H9 (cell line): ENCODE data around the gene CDC25C. TPM values are rescaled to one million over a fixed set of nuclear protein-coding genes. Genes with fewer than 3 reads are reported as not detected.

Source experiments
- DNase-seq: peaks from one replicate; pipeline ENCODE4 v3.0.0-alpha.2; 2017
- H2AFZ ChIP-seq: one replicate; pipeline ENCODE4 v1.6.1; 2013; ENCODE audit warnings: mild to moderate bottlenecking, low read length, control low read depth, moderate library complexity
- H2AK5ac ChIP-seq: 2 replicates; pipeline ENCODE4 v1.6.1; 2013; ENCODE audit warnings: low read length, control low read depth, mixed read lengths; ENCODE audit not compliant: insufficient read length
- H2BK120ac ChIP-seq: one replicate; pipeline ENCODE4 v1.6.1; 2013; ENCODE audit warnings: low read depth, mild to moderate bottlenecking, low read length, control low read depth, inconsistent platforms; ENCODE audit not compliant: poor library complexity, severe bottlenecking
- H2BK12ac ChIP-seq: 2 replicates; pipeline ENCODE4 v1.6.1; 2013; ENCODE audit warnings: low read length, control low read depth, mixed read lengths, low read depth; ENCODE audit not compliant: insufficient read length
- H2BK15ac ChIP-seq: 2 replicates; pipeline ENCODE4 v1.6.1; 2013; ENCODE audit warnings: low read depth, low read length, control low read depth
- H2BK20ac ChIP-seq: one replicate; pipeline ENCODE4 v1.6.1; 2013; ENCODE audit warnings: low read depth, mild to moderate bottlenecking, low read length, control low read depth, inconsistent platforms; ENCODE audit not compliant: poor library complexity, severe bottlenecking
- H2BK5ac ChIP-seq: 2 replicates; pipeline ENCODE4 v1.6.1; 2013; ENCODE audit warnings: low read length, control low read depth, mixed read lengths; ENCODE audit not compliant: insufficient read length
- H3K14ac ChIP-seq: 2 replicates; pipeline ENCODE4 v1.6.1; 2013; ENCODE audit warnings: low read length, control low read depth; ENCODE audit not compliant: insufficient read depth
- H3K18ac ChIP-seq: 2 replicates; pipeline ENCODE4 v1.6.1; 2013; ENCODE audit warnings: low read depth, mild to moderate bottlenecking, mixed read lengths, low read length, control low read depth; ENCODE audit not compliant: insufficient read length
- H3K23ac ChIP-seq: 2 replicates; pipeline ENCODE4 v1.6.1; 2013; ENCODE audit warnings: low read length, control low read depth, mixed read lengths, low read depth; ENCODE audit not compliant: insufficient read length
- H3K23me2 ChIP-seq: 2 replicates; pipeline ENCODE4 v1.6.1; 2013; ENCODE audit warnings: low read depth, mild to moderate bottlenecking, mixed read lengths, low read length, control low read depth; ENCODE audit not compliant: insufficient read length, poor library complexity, severe bottlenecking
- H3K27ac ChIP-seq: 2 replicates; pipeline ENCODE4 v1.5.1; 2013; ENCODE audit warnings: low read length, control low read depth, mixed read lengths, low read depth; ENCODE audit not compliant: insufficient read length
- H3K27me3 ChIP-seq: 2 replicates; pipeline ENCODE4 v1.6.1; 2013; ENCODE audit warnings: low read length, control low read depth, inconsistent platforms; ENCODE audit not compliant: insufficient read depth
- H3K4ac ChIP-seq: 2 replicates; pipeline ENCODE4 v1.6.1; 2013; ENCODE audit warnings: low read depth, mild to moderate bottlenecking, control low read depth, inconsistent platforms, low read length, moderate library complexity
- H3K4me1 ChIP-seq: 2 replicates; pipeline ENCODE4 v1.6.1; 2013; ENCODE audit warnings: low read length, control low read depth, inconsistent platforms; ENCODE audit not compliant: insufficient read depth
- H3K4me2 ChIP-seq: 2 replicates; pipeline ENCODE4 v1.6.1; 2013; ENCODE audit warnings: low read length, control low read depth, mixed read lengths; ENCODE audit not compliant: insufficient read length, insufficient read depth
- H3K56ac ChIP-seq: 2 replicates; pipeline ENCODE4 v1.6.1; 2013; ENCODE audit warnings: low read depth, mild to moderate bottlenecking, mixed read lengths, low read length, control low read depth; ENCODE audit not compliant: insufficient read length
- H3K79me1 ChIP-seq: 2 replicates; pipeline ENCODE4 v1.6.1; 2013; ENCODE audit warnings: low read depth, mild to moderate bottlenecking, moderate library complexity, low read length, control low read depth, inconsistent platforms; ENCODE audit not compliant: insufficient read depth, poor library complexity, severe bottlenecking
- H3K79me2 ChIP-seq: 2 replicates; pipeline ENCODE4 v1.6.1; 2013; ENCODE audit warnings: low read length, control low read depth, inconsistent platforms; ENCODE audit not compliant: insufficient read depth
- H3K9ac ChIP-seq: 2 replicates; pipeline ENCODE4 v1.6.1; 2013; ENCODE audit warnings: low read length, control low read depth, mixed read lengths; ENCODE audit not compliant: insufficient read length; ENCODE audit errors: extremely low read depth
- H3K9me3 ChIP-seq: one replicate; pipeline ENCODE4 v1.6.1; 2013; ENCODE audit warnings: low read depth, low read length, inconsistent platforms; ENCODE audit not compliant: control insufficient read depth
- H3T11ph ChIP-seq: one replicate; pipeline ENCODE4 v1.6.1; 2013; ENCODE audit warnings: mild to moderate bottlenecking, low read length, control low read depth, inconsistent platforms
- H4K20me1 ChIP-seq: one replicate; pipeline ENCODE4 v1.6.1; 2013; ENCODE audit not compliant: control insufficient read depth, insufficient read length, insufficient read depth
- H4K5ac ChIP-seq: 2 replicates; pipeline ENCODE4 v1.6.1; 2013; ENCODE audit warnings: low read depth, mild to moderate bottlenecking, mixed read lengths, low read length, control low read depth; ENCODE audit not compliant: insufficient read length
- H4K8ac ChIP-seq: replicated peaks from 2 replicates; pipeline ENCODE4 v1.6.1; 2013; ENCODE audit warnings: low read length, control low read depth, mixed read lengths, low read depth; ENCODE audit not compliant: insufficient read length
- H4K91ac ChIP-seq: 2 replicates; pipeline ENCODE4 v1.6.1; 2013; ENCODE audit warnings: low read depth, mild to moderate bottlenecking, moderate library complexity, mixed read lengths, low read length, control low read depth; ENCODE audit not compliant: insufficient read length
- H3K27ac Mint-ChIP-seq, 3 experiments: 2 replicates in 2 of 3; 3 replicates in 1 of 3; pipeline ENCODE4 v1.8.0; 2020 to 2021; ENCODE audit warnings: mixed read lengths in 3 of 3, mild to moderate bottlenecking in 1 of 3, moderate library complexity in 1 of 3
- H3K27me3 Mint-ChIP-seq: 2 replicates; pipeline ENCODE4 v1.8.0; 2021; ENCODE audit warnings: low read depth, mild to moderate bottlenecking, moderate library complexity, mixed read lengths
- H3K36me3 Mint-ChIP-seq, 3 experiments: 2 replicates in 2 of 3; 3 replicates in 1 of 3; pipeline ENCODE4 v1.8.0; 2020 to 2021; ENCODE audit warnings: low read depth in 3 of 3, mixed read lengths in 3 of 3; ENCODE audit not compliant: insufficient read depth in 1 of 3
- H3K4me1 Mint-ChIP-seq, 2 experiments: 2 replicates each; pipeline ENCODE4 v1.8.0; 2020; ENCODE audit warnings: mixed read lengths in 2 of 2
- H3K4me3 Mint-ChIP-seq, 2 experiments: 2 replicates in 1 of 2; 3 replicates in 1 of 2; pipeline ENCODE4 v1.8.0; 2020 to 2021; ENCODE audit warnings: mild to moderate bottlenecking in 2 of 2, mixed read lengths in 2 of 2, moderate library complexity in 1 of 2
- H3K9me3 Mint-ChIP-seq, 2 experiments: 2 replicates in 1 of 2; 3 replicates in 1 of 2; pipeline ENCODE4 v1.8.0; 2020; ENCODE audit warnings: mild to moderate bottlenecking in 2 of 2, mixed read lengths in 2 of 2, moderate library complexity in 1 of 2
- WGBS: extraction: QIAGEN DNeasy Blood & Tissue Kit; methylation state at CpG from one replicate; pipeline ENCODE4 v1.1.7; 2013; ENCODE audit warnings: missing lambda C conversion rate, low lambda C conversion rate, mixed read lengths; ENCODE audit not compliant: insufficient read length; ENCODE audit errors: extremely low coverage; 5-methylcytosine and 5-hydroxymethylcytosine counted together
- total RNA-seq: library from RNA; stranded (reverse); gene quantifications from 2 replicates; pipeline ENCODE4 v1.2.1, GENCODE V29; 2021
- TF ChIP-seq, protein P1 (sequence below): fragments of 200-600 bp; sonication (generic); conservative IDR thresholded peaks from 3 replicates; pipeline ENCODE4 v1.8.0; 2021; ENCODE audit warnings: antibody characterized with exemption, mild to moderate bottlenecking

Gene CDC25C
- total RNA-seq, 1 experiment from 2014 or later: 22.8 TPM

DNA sequence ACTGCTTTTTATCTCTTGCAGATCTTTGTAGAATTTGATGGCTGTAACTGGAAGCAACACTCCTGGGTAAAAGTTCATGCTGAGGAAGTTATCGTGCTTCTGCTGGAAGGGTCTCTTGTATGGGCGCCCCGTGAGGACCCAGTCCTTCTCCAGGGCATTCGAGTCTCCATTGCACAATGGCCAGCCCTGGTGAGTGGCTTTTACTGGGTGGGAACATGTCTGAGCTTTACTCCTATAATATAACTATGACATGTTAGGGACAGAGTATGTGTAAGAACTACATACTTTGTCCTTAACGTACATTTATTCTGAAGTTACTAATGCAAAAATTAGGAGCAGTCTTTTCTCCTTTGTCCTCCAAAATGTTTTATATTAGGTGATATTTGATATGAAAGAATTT lies 41.0 kb upstream of the CDC25C start:
- no peak overlapping the region for H4K8ac ChIP-seq
- no peaks in the 10 kb centered on the region for H3K23me2 ChIP-seq
- H3K4me1 ChIP-seq: no peaks in the 10 kb centered on the region
- no peak overlapping the region for H3K23ac ChIP-seq
- no CpG with 5 or more reads among the region's 5 CpGs for WGBS
- H2BK12ac ChIP-seq: no peak overlapping the region
- H3K27me3 Mint-ChIP-seq: no peaks in the 10 kb centered on the region
- peaks cover 2% of the 10 kb centered on the region; the same call in 1 of the 2 replicates for H3K79me2 ChIP-seq
- H3K36me3 Mint-ChIP-seq: peaks cover 13 to 39% (median 30%) of the 10 kb centered on the region in 3 experiments; a peak in 6 of 7 replicates
- H3K4me1 Mint-ChIP-seq: no peaks in the 10 kb centered on the region
- peak overlapping the region in 1 of 3 experiments; percentile 71; a peak in 1 of 7 replicates for H3K27ac Mint-ChIP-seq
- TF ChIP-seq, protein P1, sequence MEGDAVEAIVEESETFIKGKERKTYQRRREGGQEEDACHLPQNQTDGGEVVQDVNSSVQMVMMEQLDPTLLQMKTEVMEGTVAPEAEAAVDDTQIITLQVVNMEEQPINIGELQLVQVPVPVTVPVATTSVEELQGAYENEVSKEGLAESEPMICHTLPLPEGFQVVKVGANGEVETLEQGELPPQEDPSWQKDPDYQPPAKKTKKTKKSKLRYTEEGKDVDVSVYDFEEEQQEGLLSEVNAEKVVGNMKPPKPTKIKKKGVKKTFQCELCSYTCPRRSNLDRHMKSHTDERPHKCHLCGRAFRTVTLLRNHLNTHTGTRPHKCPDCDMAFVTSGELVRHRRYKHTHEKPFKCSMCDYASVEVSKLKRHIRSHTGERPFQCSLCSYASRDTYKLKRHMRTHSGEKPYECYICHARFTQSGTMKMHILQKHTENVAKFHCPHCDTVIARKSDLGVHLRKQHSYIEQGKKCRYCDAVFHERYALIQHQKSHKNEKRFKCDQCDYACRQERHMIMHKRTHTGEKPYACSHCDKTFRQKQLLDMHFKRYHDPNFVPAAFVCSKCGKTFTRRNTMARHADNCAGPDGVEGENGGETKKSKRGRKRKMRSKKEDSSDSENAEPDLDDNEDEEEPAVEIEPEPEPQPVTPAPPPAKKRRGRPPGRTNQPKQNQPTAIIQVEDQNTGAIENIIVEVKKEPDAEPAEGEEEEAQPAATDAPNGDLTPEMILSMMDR: no peak
- no peak overlapping the region for H2BK15ac ChIP-seq
- H3K27me3 ChIP-seq: no peaks in the 10 kb centered on the region
- H2BK120ac ChIP-seq: no peak overlapping the region
- H4K91ac ChIP-seq: no peak overlapping the region
- DNase-seq: no peak
- no peak overlapping the region for H3K56ac ChIP-seq
- H3T11ph ChIP-seq: no peak overlapping the region
- no peaks in the 10 kb centered on the region for H4K20me1 ChIP-seq
- H3K9me3 ChIP-seq: no peaks in the 10 kb centered on the region
- H3K4me2 ChIP-seq: no peak overlapping the region
- H3K18ac ChIP-seq: no peak overlapping the region
- no peak overlapping the region for H3K4me3 Mint-ChIP-seq
- H2AK5ac ChIP-seq: no peak overlapping the region
- H3K4ac ChIP-seq: no peak overlapping the region
- no peak overlapping the region for H2BK20ac ChIP-seq
- no peaks in the 10 kb centered on the region for H3K9me3 Mint-ChIP-seq
- no peak overlapping the region for H3K14ac ChIP-seq
- no peak overlapping the region for H3K9ac ChIP-seq
- H4K5ac ChIP-seq: no peak overlapping the region
- H3K79me1 ChIP-seq: peaks cover 8% of the 10 kb centered on the region
- H2BK5ac ChIP-seq: no peak overlapping the region
- no peak overlapping the region for H3K27ac ChIP-seq
- H2AFZ ChIP-seq: no peak overlapping the region
